HG03159 (cell line): ENCODE measurements around the gene LBR.
"Not testable (repeated sequence)": the region's sequence is repeated elsewhere in the genome, so short reads cannot be mapped to it uniquely, and the experiment has no call there.

Experiments used
- ATAC-seq: cut with Tn5 transposase; IDR thresholded peaks from one replicate; pipeline ENCODE4 v1.9.1; 2021; ENCODE audit warnings: mild to moderate bottlenecking, moderate library complexity; ENCODE audit not compliant: unreplicated experiment

Gene LBR

DNA sequence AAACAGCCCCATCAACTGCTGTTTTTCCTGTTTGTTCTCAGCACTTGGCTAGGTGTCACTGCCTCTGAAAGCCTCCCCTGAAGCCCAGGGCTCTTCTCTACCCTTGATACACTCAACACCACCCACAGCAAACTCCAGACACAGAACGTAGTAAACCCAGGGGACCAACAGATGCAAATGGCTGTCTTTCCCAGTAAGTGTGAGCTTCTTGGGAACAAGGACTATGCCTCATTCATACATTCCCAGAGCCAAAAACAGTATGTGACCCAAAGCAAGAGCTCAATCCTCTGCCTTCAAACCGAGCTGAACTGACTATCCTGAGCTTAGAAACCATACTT is 4.4 kb downstream of the LBR start:
- ATAC-seq: no peak

DNA sequence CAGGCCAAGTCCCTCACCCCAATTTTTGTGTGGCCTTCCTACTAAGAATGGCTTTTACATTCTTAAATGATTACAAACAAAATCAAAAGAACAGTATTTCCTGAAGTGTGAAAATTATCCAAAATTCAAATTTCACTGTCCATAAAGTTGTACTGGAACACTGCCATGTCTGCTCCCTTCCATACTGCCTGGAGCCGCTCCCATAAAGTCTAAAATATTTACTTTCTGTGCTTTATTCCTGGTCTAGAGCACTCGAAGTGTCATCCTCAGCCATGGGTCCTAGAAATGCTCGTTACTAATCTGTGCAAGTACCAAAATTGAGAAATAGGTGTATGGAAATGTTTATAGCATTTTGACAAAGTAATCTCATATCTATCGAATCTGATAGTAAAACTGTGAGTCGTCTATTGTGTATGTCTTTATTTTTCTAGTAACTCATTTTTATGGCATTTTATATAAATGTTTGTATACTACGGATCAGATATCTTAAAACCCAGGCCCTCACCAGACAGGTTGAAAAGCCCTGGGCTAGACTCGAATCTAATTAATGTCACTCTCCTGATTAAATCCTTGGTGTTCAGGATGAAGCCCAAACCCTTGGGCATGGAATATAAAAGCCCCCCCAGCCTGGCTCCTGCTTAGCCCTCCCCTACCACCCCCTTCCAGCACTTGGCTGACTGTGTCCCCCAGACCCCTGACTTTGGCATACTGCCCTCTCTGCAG is 4.9 kb downstream of the LBR start:
- ATAC-seq: no peak

DNA sequence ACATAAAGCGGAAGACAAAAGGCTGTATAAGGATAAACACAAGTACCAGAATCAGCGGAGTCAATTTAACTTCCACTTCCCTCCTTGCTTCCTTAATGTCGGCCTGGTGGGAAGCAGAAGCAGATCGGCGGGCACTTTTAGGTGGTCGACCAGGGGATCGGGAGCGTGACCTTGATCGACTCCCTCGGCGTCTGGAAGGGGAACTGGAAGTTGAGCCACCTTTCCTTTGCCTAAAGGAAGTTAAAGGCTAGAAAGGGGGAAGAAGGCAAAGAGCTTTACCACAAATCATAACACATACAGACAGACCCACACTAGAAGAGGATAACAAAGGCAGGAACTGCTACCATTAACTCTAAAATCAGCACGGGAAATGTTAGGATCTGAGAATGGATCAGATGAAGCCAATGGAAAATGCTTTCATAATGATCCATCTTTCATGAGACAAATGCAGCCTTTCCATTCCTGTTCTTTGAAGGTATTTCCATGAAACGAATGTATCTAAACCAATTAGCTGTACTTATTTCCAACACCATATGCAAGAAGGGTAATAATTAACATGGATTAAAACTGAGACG is 5.7 kb downstream of the LBR start:
- ATAC-seq: no peak

DNA sequence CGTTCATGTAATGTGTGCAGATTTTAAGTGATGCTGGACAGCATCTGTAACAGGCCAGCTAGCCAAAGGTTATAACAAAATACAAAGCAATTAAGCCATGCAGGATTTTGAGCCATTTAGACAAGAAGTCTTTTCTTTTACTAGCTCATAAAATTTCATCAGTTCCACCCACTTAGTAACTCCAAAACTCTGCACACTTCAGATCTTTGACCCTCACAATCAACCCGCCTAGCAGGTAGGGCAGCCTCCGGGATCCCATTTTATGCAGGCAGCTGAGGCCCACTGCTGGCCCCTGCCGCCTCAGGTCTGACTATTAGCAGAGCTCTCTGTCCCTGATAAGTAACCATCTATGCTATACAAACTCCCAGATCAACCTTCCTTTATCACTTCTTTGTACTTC is 9.2 kb downstream of the LBR start:
- no peak for ATAC-seq

DNA sequence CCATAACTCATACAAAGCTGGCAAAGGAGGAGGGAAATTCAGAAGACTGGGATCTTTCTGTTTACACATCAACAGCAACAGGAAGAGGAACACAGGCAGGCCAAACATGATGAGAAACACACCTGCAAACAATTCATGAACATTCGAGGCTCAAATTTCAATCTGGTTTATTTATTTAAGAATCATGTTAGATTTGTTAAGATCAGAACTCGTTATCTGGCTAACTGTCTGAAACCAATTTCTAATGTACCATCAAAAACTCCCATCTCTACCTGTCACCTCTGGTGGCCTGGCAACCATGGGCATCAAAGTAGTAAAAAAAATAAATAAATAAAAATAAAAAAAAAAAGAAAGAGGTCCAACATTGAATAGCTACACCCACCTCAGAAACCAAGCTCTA is 9.8 kb downstream of the LBR start:
- ATAC-seq: no peak

DNA sequence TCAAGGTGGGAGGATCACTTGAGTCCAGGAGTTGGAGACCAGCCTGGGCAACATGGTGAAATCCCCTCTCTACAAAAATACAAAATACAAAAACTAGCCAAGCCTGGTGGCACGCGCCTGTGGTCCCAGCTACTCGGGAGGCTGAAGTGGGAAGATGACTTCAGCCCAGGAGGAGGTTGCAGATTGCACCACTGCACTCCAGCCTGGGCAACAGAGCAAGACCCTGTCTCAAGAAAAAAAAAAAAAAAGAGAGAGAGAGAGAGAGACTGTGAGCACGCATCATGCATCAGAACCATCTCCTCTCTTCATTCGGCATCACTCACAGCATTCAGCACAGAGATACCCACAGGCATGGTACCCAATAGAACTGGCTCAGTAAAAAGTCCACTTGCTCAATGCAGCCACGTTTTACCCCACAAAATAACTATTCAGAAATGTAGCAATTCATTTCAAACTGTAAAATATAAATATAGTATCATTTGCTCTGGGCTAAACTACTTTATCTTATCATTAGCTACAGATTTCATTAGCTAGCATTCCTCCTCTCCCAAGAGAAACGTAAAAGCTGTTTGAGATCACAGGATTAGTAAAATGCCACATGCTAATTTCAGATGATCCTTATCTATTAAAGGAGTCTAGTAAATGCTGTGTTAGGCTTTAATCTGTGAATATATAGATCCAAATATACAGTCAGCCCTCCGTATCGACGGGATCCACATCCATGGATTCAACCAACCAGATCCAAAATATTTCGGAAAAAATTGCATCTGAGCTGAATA is 11.7 kb downstream of the LBR start:
- ATAC-seq: no peak

DNA sequence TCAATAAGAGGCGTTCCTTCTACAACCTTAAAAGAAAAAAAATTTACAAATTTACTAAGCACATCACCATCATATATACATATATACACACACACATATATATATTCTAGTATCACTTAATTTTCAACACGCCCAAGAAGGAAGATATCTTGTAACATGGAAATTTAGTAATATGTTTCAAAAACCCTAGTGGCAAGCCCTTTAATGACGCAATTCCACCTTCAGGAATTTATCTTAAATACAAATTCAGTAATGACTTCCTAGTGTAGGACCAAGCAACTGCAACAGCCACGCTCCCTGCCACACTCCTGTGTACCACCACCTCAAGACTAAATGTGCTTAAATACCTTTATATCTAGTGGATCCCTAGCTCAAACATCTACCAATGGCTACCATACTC is 12.5 kb downstream of the LBR start:
- ATAC-seq: no peak

DNA sequence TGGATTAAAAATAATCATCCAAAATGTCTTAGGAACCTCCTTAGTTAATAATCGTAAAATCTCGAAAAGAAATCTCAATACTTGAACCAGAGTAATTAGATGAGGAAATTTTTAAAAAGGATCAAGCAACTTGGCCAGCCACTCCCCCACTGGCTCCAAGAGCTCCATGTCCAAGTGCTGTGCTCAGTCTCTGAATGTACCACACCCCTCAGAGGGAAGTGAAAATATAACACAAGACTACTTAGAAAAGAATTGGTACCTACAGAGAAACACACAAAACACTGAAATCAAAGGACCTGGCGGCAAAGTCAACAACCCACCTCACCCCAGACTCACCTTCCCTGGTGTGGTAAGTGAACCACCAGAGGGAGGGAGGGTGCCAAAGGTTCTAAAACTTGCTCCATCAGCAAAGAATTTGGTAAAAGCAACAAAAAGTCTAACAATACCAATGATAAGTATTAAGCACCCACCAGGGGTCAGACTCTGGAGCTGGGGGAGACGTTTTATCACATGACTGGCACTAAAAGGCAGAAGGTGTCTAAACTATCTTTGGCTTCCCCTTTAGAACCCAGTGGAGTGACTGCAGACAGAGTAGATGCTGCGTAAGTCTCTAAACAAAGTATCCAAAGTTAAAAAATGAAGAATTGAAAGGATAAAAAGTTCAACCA is 14.0 kb downstream of the LBR start:
- no peak for ATAC-seq

DNA sequence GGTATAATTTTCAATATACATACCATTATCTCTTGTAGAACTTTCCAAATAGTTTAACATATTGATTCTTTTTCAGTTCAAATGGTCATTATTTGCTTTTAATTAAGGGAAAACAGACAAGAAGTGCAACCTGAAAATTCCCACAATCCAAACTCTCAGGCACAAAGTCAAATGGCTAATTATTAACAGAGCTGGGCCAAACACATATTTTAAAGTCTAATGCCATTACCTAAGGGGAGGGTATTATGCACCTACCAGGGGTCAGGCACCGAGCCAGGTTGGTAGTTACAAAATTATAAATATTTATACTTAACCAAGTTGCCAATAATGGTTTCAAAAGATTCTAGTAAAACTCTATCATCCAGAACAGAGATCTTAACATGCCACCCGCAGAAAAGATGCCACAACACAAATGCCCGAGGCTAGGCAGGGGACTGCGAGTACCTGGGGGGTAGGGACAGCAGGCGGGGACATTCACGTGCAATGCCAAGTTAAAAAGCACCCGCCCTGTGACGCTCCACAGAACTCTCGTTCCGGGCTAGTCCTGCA is 15.0 kb downstream of the LBR start:
- ATAC-seq: no peak

DNA sequence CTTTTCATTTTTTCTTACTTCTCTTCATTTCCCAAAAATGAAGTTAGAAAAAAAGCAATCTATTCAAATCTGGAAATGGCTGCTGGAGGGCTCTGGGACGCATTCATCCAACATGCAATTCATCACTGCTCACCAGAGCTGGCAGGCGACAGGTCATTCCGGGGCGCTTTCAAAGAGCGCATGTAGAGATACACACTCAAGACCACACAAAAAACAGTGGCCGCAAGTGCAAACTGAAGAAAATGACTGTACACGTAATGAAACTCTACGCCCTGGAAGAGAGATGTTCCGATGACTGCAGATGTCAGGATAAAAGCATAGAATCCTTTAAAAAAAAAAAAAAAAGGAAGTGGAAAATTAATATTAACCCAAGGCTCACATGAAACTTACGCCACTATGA is 15.5 kb downstream of the LBR start:
- ATAC-seq: no peak

DNA sequence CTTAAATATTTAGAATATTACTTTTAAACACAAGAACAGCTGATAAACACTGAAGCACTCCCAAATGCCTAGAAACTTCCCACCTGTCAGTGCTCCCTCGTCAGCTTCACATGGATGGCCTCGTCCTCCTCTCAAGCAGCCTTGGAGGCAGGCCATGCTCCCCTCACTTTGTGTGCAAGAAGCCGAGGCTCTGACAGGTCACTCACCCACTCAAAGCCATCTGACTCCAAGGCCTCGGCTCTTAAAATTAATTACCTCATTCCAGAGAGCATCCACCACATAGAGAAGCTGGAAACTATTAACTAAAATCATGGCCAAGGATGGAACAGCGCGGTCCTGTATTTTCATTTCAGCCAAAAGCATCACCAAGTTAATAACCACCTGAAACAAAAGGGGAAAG is 17.8 kb downstream of the LBR start:
- ATAC-seq: no peak

DNA sequence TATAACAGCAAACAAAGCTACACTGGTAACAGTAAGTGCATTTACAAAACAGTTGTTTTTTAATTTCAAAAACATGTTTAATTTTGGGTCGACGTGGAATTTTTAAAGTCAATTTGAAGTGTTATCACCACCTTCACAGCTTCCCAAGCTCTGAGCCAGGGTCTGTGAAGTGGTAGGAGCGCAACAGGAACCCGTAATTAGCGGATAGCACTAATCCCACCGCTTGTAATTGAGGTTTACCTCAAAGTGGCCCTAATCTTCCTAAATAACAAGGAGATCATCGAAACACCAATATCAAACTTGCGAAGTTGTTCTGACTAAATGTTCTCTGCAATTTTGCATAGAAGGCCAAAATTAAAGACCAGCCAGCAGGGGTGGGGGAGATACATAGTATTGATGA is 18.8 kb downstream of the LBR start:
- no peak for ATAC-seq

DNA sequence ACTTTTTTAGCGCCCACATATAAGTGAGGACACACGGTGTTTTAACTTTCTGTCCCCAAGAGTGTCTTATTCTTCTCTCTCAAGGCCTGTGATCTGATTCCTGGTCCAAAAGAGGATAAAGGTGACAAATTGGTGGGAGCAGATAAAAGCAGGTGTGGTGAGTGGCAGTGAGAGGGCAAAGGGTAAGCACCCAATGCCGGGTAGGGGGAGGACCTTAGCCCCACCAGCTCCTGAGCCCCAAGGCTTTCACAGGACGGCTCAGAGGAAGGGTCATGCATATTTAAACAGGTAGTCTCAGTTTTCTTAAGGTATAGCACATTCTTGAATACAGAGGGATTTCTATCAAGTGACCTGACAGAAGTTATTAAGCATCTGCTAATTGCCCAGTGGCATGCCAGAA is 19.6 kb downstream of the LBR start:
- no peak for ATAC-seq

DNA sequence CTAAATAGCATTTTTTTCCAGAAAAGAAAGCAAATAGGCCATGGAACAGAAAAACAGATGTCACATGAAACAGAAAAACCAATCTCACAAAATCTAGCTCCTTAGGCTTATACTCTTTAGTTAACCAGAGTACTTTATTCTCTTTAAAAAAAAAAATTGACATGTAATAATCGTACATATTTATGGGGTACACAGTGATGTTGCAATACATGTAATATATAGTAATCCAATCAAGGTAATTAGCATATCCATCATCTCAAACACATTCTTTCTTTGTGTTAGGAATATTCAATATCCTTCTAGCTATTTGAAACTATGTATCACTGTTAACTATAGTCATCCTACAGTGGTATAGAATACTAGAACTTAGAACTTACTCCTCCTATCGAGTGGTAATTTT is 20.1 kb downstream of the LBR start:
- no peak for ATAC-seq

DNA sequence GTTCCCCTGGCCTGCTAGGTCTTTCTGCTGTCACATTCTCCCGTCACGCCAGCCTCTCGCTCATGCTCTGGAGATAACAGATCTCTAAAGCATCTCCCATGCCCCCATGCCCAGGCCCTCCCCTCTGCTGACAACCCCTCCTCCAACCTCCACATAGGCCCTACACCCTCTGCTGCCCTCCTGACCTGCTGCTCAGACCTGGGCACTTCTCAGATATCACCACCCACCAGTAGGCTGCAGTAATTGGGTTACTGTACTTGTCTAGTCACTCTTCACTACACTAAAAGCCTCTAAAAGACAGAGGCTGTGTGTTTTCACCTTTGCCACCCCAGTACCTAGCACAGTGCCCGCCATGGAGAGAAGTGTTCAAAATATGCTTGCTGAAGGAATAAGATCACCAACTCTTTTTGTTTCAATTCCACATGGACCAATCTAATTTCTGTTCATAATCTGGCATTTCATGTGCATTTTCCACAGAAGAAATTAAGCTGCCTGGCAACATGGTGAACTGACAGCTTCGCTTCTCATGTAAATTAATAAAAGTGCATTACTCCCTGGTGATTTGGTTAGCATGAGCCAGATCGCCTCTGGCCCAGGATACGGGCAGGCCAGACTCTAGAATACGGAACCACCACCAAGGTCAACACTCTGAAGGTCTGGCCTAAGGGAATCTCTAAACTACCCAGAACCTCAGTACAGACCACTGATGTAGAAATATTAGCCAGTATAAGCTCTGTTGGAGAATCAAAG is 20.7 kb downstream of the LBR start:
- no peak for ATAC-seq

DNA sequence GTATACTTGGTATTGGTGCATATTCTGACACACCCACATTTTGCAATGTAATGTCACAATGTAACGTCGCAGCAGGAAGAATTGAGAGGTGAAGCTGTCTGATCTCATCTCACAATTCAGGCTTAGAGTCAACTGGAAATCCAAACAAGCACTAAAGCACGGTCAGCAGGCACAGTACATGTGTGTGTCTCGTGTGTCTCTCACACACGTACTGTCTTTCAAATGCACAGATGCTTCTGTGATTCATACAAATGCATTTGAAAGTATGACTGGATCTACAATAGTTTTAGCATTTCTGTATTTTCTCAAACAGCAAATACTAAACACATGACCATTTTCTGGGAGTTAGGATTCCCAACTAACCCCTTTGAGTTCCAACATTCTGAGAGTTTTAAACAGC is 26.9 kb downstream of the LBR start:
- no peak for ATAC-seq

DNA sequence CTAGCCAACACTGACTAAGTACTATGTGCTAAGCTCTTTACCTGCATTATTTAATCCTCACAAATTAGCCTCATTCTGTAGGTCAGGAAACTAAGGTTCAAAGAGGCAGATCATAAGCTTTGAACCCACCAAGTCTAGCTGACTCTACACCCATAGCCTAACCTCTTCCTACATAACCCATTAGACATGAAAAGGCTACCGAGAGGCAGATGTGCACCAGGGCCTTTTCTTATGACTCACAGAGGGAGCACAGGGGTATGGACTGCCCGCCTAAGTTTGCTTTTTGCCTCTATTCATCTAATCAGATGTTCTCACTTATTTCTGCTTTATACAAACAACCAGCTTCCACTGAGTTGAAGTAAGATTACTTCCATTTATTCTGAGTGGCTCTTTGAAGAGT is 31.5 kb downstream of the LBR start:
- no peak for ATAC-seq

DNA sequence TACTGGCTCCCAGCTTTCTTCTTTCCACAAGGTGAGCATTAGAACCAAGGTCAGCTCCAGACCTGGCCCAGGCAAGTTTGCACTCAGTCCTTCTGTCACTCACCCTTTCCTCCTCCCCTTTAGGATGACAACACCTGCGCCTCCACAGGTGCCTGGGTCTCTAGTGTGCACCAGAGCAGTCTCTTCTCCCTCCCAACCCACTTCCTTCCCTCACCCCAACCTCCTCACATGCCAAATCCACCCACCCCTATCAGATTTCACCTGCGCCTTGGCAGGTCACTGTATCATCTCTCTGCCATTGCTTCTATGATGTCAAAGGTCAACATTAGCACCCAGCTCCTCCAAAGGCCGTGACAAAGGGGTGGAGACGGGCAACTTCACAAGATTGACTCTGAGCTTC is 38.0 kb downstream of the LBR start:
- ATAC-seq: no peak

DNA sequence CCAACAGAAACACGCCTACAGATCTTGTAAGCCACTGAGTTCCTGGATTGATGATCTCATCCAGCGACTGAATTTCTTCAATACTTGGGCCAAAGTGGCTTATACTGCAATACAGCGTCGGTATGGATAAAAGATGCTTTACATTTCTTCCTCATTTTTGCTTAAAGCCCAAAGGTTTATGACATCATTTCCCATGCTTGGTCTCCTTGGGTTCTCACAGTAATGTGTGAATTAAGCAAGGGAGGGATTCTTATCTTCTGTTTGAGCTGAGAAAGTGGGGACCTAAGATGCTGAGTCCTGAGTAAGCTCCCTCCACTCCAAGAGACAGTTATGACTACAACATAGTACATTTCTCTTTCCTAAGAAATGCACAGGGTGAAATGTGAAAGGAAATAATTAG is 39.5 kb downstream of the LBR start:
- ATAC-seq: no peak

DNA sequence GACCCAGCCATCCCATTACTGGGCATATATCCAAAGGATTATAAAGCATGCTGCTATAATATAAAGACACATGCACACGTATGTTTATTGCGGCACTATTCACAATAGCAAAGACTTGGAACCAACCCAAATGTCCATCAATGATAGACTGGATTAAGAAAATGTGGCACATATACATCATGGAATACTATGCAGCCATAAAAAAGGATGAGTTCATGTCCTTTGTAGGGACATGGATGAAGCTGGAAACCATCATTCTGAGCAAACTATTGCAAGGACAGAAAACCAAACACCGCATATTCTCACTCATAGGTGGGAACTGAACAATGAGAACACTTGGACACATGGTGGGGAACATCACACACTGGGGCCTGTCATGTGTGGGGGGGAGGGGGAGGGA is 41.0 kb downstream of the LBR start:
- not testable (repeated sequence) for ATAC-seq

DNA sequence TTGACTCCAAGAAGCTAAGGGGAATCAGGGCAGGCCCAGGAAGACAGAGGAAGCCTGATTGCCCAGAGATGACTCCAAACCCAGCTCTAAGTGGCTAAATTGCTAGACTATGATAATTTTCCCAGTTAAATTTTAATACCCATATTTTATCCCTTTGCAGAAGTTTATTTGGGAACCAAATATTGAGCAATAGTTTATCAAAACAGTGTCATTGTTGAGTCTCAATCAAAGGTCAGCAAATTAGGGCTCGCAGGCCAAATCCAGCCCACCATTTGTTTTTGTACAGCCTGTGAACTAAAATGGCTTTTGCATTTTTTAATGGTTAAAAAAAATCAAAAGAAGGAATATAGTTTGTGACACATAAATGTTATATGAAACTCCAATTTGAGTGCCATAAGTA is 47.1 kb downstream of the LBR start:
- no peak for ATAC-seq
